OCI-M1 (cell line): ENCODE data around the gene DENND5B.
A peak's percentile ranks its signal among the peaks of the same experiment; 100 is the strongest.
"Not testable (repeated sequence)": the region's sequence is repeated elsewhere in the genome, so short reads cannot be mapped to it uniquely, and the experiment has no call there.

Source experiments
- DNase-seq: peaks from one replicate; lab custom pipeline; 2025; lab: John Stamatoyannopoulos, UW

DENND5B gene

GRCh38 chr12:31557707-31558106 lies 33.2 kb downstream of the DENND5B start:
- no peak for DNase-seq

GRCh38 chr12:31555466-31555865 lies 35.5 kb downstream of the DENND5B start:
- not testable (repeated sequence) for DNase-seq

GRCh38 chr12:31550590-31550989 lies 40.3 kb downstream of the DENND5B start:
- DNase-seq = not testable (repeated sequence)

- no peak for DNase-seq
Measured at GRCh38 chr12:31536672-31537071, 54.3 kb downstream of the DENND5B start.

- DNase-seq = peak; percentile 28
Measured at GRCh38 chr12:31533470-31533869, 57.5 kb downstream of the DENND5B start.

GRCh38 chr12:31531893-31532292 lies 59.0 kb downstream of the DENND5B start:
- DNase-seq = no peak

GRCh38 chr12:31528095-31528494 lies 62.8 kb downstream of the DENND5B start:
- DNase-seq = no peak

GRCh38 chr12:31527083-31527482 lies 63.9 kb downstream of the DENND5B start:
- no peak for DNase-seq

- peak; percentile 16 for DNase-seq
Measured at GRCh38 chr12:31526158-31526546, 64.8 kb downstream of the DENND5B start.

- no peak for DNase-seq
Measured at GRCh38 chr12:31525496-31526157, 65.3 kb downstream of the DENND5B start.

- DNase-seq = peak; percentile 68
Measured at GRCh38 chr12:31524791-31525495, 66.0 kb downstream of the DENND5B start.

- DNase-seq = no peak
Measured at GRCh38 chr12:31523306-31523705, 67.6 kb downstream of the DENND5B start.

- no peak for DNase-seq
Measured at GRCh38 chr12:31522607-31523006, 68.3 kb downstream of the DENND5B start.

- no peak for DNase-seq
Measured at GRCh38 chr12:31521964-31522363, 69.0 kb downstream of the DENND5B start.

GRCh38 chr12:31519511-31519910 lies 71.4 kb downstream of the DENND5B start:
- DNase-seq = no peak

GRCh38 chr12:31518680-31519227 lies 72.2 kb downstream of the DENND5B start:
- DNase-seq = no peak

- DNase-seq = no peak
Measured at GRCh38 chr12:31517994-31518393, 72.9 kb downstream of the DENND5B start.

GRCh38 chr12:31516702-31517101 lies 74.2 kb downstream of the DENND5B start:
- no peak for DNase-seq

- DNase-seq = no peak
Measured at GRCh38 chr12:31514912-31515311, 76.0 kb downstream of the DENND5B start.

- DNase-seq = no peak
Measured at GRCh38 chr12:31510034-31510433, 80.9 kb downstream of the DENND5B start.

- no peak for DNase-seq
Measured at GRCh38 chr12:31508436-31509150, 82.3 kb downstream of the DENND5B start.

GRCh38 chr12:31507966-31508365 lies 83.0 kb downstream of the DENND5B start:
- DNase-seq = no peak
